CD8-positive, alpha-beta memory T cell (primary cell): ENCODE data around the gene CCNB1. TPM values are rescaled to one million over a fixed set of nuclear protein-coding genes. Genes with fewer than 3 reads are reported as not detected.

ENCODE experiments used
- CTCF ChIA-PET: fragments of 350-600 bp; sonication (Branson Sonifier 250); formaldehyde crosslinking; loops from one replicate; lab custom pipeline; 2021; ENCODE audit warnings: antibody characterized with exemption; lab: Charles Lee
- POLR2A ChIA-PET: fragments of 350-600 bp; sonication (Branson Sonifier 250); formaldehyde crosslinking; loops from one replicate; lab custom pipeline; 2021; ENCODE audit warnings: antibody characterized with exemption; lab: Charles Lee
- DNase-seq, 5 donors: peaks; one replicate each; pipeline versions ENCODE4 v3.0.0 to v3.0.0-alpha.2; 2020 to 2022; ENCODE audit warnings: mixed read lengths in 1 of 5
- H3K27ac ChIP-seq: one replicate; pipeline ENCODE4 v1.7.0; 2013; ENCODE audit warnings: low read depth, mild to moderate bottlenecking, low read length, moderate library complexity
- H3K27me3 ChIP-seq: 2 replicates; pipeline ENCODE4 v1.7.0; 2013; ENCODE audit warnings: low read length, mild to moderate bottlenecking; ENCODE audit not compliant: insufficient read depth, poor library complexity, severe bottlenecking
- H3K36me3 ChIP-seq: 2 replicates; pipeline ENCODE4 v1.7.0; 2013; ENCODE audit warnings: mild to moderate bottlenecking, low read length, moderate library complexity; ENCODE audit not compliant: insufficient read depth
- H3K4me1 ChIP-seq: 2 replicates; pipeline ENCODE4 v1.7.0; 2013; ENCODE audit warnings: mild to moderate bottlenecking, low read length, moderate library complexity; ENCODE audit not compliant: insufficient read depth
- H3K4me3 ChIP-seq: 2 replicates; pipeline ENCODE4 v1.7.0; 2013; ENCODE audit warnings: mild to moderate bottlenecking, low read length
- H3K9me3 ChIP-seq: 2 replicates; pipeline ENCODE4 v1.7.0; 2013; ENCODE audit warnings: mild to moderate bottlenecking, low read length
- H3K27ac Mint-ChIP-seq, 8 donors: one replicate each; pipeline ENCODE4 v1.8.0; 2020 to 2021; ENCODE audit warnings: mixed read lengths in 8 of 8, mild to moderate bottlenecking in 6 of 8, inconsistent platforms in 3 of 8, moderate library complexity in 3 of 8
- H3K27me3 Mint-ChIP-seq, 2 donors: one replicate each; pipeline ENCODE4 v1.8.0; 2020 to 2021; ENCODE audit warnings: mixed read lengths in 2 of 2, mild to moderate bottlenecking in 1 of 2, moderate library complexity in 1 of 2
- H3K36me3 Mint-ChIP-seq, 3 donors: one replicate each; pipeline ENCODE4 v1.8.0; 2020 to 2021; ENCODE audit warnings: mixed read lengths in 3 of 3, inconsistent platforms in 1 of 3, mild to moderate bottlenecking in 1 of 3
- H3K4me1 Mint-ChIP-seq, 3 donors: one replicate each; pipeline ENCODE4 v1.8.0; 2020 to 2021; ENCODE audit warnings: mixed read lengths in 3 of 3, inconsistent platforms in 1 of 3, mild to moderate bottlenecking in 1 of 3
- H3K4me3 Mint-ChIP-seq, 7 donors: one replicate each; pipeline ENCODE4 v1.8.0; 2020 to 2021; ENCODE audit warnings: mixed read lengths in 7 of 7, mild to moderate bottlenecking in 6 of 7, moderate library complexity in 4 of 7, inconsistent platforms in 2 of 7
- H3K9me3 Mint-ChIP-seq, 5 donors: one replicate each; pipeline ENCODE4 v1.8.0; 2020 to 2022; ENCODE audit warnings: mixed read lengths in 5 of 5, mild to moderate bottlenecking in 3 of 5, moderate library complexity in 2 of 5, inconsistent platforms in 1 of 5
- polyA plus RNA-seq: library from polyadenylated mRNA; unstranded; fragments of 300-500 nt; fragmentation: Illumina TruSeq; gene quantifications from one replicate; pipeline ENCODE4 v1.2.3, GENCODE V29; 2021
- total RNA-seq, 2 experiments: library from RNA; stranded (reverse); gene quantifications; one replicate each; pipeline ENCODE4 v1.2.3, GENCODE V29; 2021

CCNB1 gene
- total and polyA plus RNA-seq, 3 experiments from 2014 or later = 2.1 to 120 (median 110) TPM

GRCh38 chr5:69225860-69226259 is 58.9 kb downstream of the CCNB1 start:
- Histone ChIP-seq H3K36me3 (no peaks in the 10 kb centered on the region), H3K27me3 (no peaks in the 10 kb centered on the region), H3K4me1 (no peaks in the 10 kb centered on the region), H3K27ac (no peak overlapping the region), H3K4me3 (no peak overlapping the region), H3K9me3 (no peaks in the 10 kb centered on the region)
- ChIA-PET CTCF (no interaction called here), POLR2A (no interaction called here)
- Mint-ChIP-seq H3K9me3 (no peaks in the 10 kb centered on the region), H3K4me1 (peaks cover 5 to 15% (median 8%) of the 10 kb centered on the region in 3 donors), H3K36me3 (peaks cover 0 to 33% (median 0%) of the 10 kb centered on the region in 3 donors), H3K4me3 (no peak overlapping the region), H3K27me3 (no peaks in the 10 kb centered on the region), H3K27ac (no peak overlapping the region)
- no peak for DNase-seq

Other genes with a start within 250 kb of the CCNB1 start
- 10 to 100 TPM; 67.0 to 68.0 TPM for gene SLC30A5, start 73.1 kb upstream of the CCNB1 start, total RNA-seq
- 32.4 TPM for gene SLC30A5, start 73.1 kb upstream of the CCNB1 start, polyA plus RNA-seq
- 10 to 100 TPM; 49.6 to 51.2 TPM for gene CENPH, start 22.4 kb downstream of the CCNB1 start, total RNA-seq
- 8.5 TPM for gene CENPH, start 22.4 kb downstream of the CCNB1 start, polyA plus RNA-seq
- 10 to 100 TPM; 40.8 to 44.8 TPM for gene CDK7, start 67.7 kb downstream of the CCNB1 start, total RNA-seq
- gene CDK7, start 67.7 kb downstream of the CCNB1 start, polyA plus RNA-seq = 23.8 TPM
- gene CCDC125, start 165.7 kb downstream of the CCNB1 start, total RNA-seq = 1 to 10 TPM; 8.5 to 9.0 TPM
- 6.1 TPM for gene CCDC125, start 165.7 kb downstream of the CCNB1 start, polyA plus RNA-seq
- gene AK6, start 202.4 kb downstream of the CCNB1 start, total RNA-seq = 100 to 1,000 TPM; 104 to 108 TPM
- 90.9 TPM for gene AK6, start 202.4 kb downstream of the CCNB1 start, polyA plus RNA-seq
- gene TAF9, start 202.4 kb downstream of the CCNB1 start, total RNA-seq = 10 to 100 TPM; 70.2 to 70.5 TPM
- gene TAF9, start 202.4 kb downstream of the CCNB1 start, polyA plus RNA-seq = 95.0 TPM
- 10 to 100 TPM; 27.6 to 28.4 TPM for gene RAD17, start 202.7 kb downstream of the CCNB1 start, total RNA-seq
- gene RAD17, start 202.7 kb downstream of the CCNB1 start, polyA plus RNA-seq = 26.5 TPM
- gene MARVELD2, start 248.0 kb downstream of the CCNB1 start, total RNA-seq = under 1 TPM; 0.39 to 0.40 TPM
- gene MARVELD2, start 248.0 kb downstream of the CCNB1 start, polyA plus RNA-seq = 1.4 TPM